G401 (cell line): ENCODE results near the gene GGTLC2. TPM values are rescaled to one million over a fixed set of nuclear protein-coding genes. Genes with fewer than 3 reads are reported as not detected.
A peak's percentile ranks its signal among the peaks of the same experiment; 100 is the strongest.
"Not testable (repeated sequence)": the region's sequence is repeated elsewhere in the genome, so short reads cannot be mapped to it uniquely, and the experiment has no call there.

Source experiments
- DNase-seq: peaks from one replicate; pipeline ENCODE4 v3.0.0-alpha.2; 2015; ENCODE audit warnings: low spot score
- in situ Hi-C: cut with HindIII; loops from 2 replicates; pipeline ENCODE4 v1.10.0; 2016; ENCODE audit warnings: low sequenced_read_pairs, mixed read lengths
- total RNA-seq: library from RNA; depleted of rRNA; stranded (reverse); fragments of >200 nt; shearing (Covaris generic); gene quantifications from 2 replicates; pipeline ENCODE4 v1.2.3, GENCODE V29; 2014

Gene GGTLC2
- total RNA-seq, 1 experiment from 2014 or later: not detected

DNA sequence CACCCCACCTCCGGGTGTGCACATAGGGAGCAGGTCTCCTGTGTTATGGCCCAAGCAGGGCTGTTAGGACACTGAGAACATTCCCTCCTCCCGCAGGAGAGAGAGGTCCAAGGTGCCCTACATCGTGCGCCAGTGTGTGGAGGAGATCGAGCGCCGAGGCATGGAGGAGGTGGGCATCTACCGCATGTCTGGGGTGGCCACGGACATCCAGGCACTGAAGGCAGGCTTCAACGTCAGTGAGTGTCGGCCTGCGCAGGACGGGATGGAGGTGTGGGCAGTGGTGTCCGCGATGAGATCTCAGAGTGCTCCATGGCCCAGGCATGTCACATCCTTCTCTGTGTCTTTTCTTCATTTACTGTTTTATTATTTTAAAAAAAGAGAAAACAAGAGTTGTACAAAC lies 12.2 kb upstream of the GGTLC2 start:
- in situ Hi-C loops, DNase-seq: not testable (repeated sequence)

DNA sequence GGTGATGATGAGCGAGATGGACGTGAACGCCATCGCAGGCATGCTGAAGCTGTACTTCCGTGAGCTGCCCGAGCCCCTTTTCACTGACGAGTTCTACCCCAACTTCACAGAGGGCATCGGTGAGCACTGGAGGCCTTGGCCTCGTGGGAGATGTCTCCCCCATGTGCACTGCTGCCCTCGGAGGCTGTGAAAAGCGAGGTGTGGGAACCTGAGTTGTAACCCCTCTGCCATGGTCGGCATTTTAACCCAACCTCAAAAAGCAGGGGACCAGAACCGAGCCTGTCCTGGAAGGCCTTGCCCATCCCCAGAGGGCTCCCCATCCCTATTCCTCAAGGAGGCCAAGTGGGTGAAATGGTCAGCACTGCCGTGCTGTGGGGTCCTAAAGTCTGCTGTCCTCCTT lies 10.9 kb upstream of the GGTLC2 start:
- DNase-seq, in situ Hi-C loops: not testable (repeated sequence)

DNA sequence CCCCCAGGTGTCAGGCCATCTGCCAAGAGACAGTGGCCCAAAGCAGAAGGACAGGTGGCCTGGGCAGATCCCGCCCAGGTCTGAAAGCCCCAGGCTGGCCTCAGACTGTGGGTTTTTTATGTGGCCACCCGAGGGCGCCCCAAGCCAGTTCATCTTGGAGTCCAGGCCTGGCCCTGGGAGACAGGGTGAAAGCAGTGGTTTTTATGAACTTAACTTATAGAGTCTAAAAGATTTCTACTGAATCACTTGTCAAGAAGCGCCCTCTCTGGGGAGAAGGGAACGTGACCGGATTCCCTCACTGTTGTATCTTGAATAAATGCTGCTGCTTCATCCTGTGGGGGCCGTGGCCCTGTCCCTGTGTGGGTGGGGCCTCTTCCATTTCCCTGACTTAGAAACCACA lies 8.2 kb upstream of the GGTLC2 start:
- in situ Hi-C loops: not testable (repeated sequence)
- DNase-seq: peak; percentile 9

DNA sequence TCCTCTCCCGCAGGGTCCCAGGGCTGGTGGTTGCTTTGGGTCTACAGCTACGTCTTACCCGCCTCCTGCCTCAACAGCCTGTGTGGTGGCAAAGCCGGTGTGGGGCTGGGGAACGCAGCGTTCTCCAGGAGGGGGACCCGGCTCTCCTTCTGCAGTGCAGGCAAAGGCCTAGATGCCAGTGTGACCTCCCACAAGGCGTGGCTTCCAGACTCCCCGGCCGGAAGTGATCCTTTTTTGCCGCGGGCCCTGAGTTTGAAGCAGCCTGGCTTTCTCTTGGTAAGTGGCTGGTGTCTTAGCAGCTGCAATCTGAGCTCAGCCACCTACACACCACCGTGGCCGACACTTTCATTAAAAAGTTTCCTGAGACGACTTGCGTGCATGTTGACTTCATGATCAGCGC lies 6.1 kb upstream of the GGTLC2 start:
- DNase-seq: peak; percentile 19
- in situ Hi-C loops: not testable (repeated sequence)

DNA sequence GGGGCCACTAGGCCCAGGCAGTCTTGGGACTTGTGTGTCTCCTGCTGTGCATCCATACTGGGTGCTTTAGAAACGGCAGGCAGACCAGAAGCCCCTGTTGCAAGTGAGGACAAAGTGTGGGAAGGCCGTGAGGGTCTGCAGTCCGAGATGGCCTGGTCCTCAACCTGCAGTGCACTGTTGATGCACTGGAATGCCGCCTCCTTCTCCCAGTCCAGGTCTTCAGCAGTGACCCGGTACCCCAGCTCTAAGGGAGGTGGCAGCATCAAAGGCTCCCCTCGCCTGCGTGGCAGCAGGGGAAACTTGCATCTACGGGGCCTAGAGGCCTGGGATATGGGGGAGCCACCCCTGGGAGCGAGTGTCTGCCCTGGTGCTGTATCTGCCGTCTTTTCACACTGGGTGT lies 2.2 kb upstream of the GGTLC2 start:
- in situ Hi-C loops, DNase-seq: not testable (repeated sequence)

DNA sequence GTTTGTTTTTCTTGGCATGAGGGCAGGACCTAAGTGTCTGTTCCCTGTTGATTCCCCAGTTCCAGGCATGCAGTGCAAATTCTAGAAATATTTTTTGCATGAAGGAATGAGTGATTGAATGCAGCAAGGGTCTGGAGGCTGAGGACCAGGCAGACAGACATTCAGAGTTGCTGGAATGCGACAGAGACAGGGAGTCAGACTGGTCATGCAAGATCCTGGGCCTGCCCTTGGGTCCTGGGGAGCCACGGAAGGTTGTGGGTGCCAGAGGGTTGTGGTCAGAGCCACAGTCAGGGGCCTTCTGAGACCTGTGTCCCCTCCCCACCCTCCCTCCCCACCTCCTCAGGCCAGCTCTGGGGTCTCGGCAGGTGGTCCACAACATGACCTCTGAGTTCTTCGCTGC lies 1.6 kb downstream of the GGTLC2 start:
- in situ Hi-C loops, DNase-seq: not testable (repeated sequence)

DNA sequence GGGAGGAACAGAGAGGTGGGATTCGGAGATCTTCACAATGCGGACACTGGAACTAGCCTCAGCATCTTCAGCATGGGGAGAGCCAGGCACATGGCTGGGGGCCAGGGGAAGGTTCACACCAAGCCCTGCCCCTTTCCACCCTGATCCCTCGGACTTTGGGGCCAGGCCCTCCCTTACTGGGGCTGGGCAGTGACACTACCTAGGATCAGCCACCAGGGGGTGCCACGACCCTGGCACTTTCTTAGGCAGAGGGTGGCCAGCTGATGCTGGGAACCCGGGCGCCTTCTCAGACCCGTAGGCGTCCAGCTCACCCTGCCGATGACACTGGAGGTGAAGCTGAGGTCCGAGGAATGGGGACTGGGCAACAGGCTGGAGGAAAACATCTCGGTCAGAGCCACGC lies 3.5 kb downstream of the GGTLC2 start:
- DNase-seq, in situ Hi-C loops: not testable (repeated sequence)

DNA sequence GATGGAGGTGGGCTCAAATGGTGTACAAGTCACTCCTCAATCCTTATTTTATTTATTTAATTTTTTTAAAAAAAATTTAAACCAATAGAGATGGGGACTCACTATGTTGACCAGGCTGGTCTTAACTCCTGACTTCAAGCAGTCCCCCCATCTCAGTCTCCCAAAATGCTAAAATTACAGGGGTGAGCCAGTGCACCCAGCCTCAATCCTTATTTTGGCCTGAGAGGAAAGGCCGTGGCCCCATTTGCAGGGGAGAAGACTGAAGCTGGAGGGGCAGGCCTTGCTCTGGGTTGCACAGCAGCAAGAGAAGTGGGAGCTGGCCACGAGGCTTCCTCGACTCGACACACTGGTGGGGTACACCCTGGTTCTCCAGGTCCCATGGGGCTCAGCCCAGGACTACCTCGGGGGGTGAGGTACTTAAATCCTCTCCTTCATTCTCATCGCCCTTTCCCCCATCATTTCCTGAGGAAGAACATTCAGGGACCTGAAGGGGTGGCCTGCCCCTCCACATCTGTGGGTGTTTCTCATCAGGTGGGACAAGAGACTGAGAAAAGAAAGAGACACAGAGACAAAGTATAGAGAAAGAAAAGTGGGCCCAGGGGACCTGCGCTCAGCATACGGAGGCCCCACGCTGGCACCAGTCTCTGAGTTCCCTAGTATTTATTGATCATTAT lies 4.6 kb downstream of the GGTLC2 start:
- in situ Hi-C loops, DNase-seq: not testable (repeated sequence)

DNA sequence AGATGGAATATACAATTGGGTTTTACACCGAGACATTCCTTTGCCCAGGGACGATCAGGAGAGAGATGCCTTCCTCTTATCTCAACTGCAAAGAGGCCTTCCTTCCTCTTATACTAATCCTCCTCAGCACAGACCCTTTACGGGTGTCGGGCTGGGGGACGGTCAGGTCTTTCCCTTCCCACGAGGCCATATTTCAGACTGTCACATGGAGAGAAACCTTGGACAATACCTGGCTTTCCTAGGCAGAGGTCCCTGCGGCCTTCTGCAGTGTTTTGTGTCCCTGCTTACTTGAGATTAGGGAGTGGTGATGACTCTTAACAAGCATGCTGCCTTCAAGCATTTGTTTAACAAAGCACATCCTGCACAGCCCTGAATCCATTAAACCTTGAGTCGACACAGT lies 5.3 kb downstream of the GGTLC2 start:
- in situ Hi-C loops, DNase-seq: not testable (repeated sequence)

DNA sequence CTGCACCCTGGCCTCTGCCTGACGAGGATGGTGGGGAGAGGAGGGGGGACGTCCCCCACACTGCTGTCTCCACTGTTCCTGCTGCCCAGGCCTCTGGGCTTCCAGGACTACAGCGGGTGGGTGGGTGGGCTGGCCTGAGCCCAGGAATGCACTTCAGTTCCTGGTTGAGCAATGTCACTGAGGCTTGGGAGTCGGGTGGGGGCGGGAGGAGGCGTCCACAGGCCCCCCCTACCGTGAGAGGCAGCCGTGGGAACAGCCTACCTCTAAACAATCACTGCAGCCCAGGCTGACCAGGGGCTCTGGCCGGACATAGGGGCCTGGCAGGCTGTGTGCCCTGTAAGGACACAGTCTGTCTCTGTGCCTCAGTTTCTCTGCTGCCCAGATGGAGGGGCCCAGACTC lies 6.0 kb downstream of the GGTLC2 start:
- DNase-seq, in situ Hi-C loops: not testable (repeated sequence)

DNA sequence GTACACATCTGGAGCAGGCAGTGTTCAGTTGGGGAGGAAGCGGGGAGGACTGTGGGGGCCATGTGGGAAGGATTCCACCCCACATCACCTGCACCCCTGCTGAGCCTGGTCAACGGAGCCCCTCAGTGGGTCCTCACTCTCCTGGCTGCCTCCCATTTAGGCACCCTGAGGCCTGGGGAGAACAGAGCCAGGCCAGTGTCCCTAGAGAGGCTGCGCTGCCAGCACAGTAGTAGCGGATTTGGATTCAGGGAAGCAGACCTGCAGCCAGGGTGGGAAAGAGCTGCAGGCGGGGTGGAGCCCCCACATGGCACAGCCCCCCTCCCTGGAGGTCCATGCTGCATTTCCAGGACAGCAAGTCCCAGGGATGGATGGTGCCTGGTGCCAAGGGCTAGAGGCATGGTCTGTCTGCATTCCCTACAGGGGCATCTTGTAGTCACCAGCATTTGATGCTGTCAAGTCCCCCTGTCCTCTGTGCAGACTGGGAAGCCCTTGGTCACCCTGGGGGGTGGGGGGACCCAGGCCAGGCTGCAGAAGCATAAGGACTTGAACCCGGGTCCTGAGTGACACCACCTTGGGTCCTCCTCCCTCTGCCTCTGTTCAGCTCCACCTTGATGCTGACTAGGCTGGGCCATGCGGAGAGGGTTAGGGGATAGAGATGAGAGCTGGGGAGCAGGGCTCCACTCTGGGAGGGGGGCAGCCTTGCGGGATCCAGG lies 6.5 kb downstream of the GGTLC2 start:
- in situ Hi-C loops, DNase-seq: not testable (repeated sequence)

DNA sequence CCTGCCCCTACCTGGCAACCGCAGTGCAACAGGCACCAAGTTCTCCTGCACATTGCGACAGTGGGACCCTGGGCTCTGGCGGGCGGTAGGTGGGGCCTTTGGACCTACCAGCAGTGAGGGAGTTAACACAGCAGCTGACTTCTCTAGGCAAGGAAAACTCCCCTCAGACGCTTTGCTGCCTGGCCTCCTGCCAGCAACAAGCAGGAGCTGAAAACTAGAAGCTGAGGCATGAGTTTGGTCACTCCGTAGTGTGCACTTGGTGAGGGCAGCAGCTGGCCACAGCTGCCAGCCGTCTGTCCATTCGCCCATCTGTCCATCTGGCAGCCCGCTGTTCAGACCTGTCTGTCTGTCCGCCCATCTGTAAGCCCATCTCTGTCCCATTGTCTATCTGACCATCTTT lies 7.2 kb downstream of the GGTLC2 start:
- in situ Hi-C loops, DNase-seq: not testable (repeated sequence)

DNA sequence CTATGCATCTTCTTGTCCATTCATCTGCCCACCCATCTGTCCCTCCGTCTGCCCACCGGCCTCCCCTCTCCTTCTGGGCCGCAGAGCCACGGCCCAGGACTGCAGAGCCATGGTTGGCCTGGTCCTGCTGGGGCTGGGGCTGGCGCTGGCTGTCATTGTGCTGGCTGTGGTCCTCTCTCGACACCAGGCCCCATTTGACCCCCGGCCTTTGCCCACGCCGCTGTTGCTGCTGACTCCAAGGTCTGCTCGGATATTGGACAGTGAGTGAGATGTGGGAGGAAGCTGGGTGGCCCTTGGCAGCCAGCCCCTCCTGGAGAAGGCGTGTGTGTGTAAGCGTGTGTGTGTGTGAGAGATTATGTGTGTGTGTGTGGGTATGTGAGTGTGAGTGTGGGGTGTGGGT lies 7.7 kb downstream of the GGTLC2 start:
- in situ Hi-C loops: not testable (repeated sequence)

DNA sequence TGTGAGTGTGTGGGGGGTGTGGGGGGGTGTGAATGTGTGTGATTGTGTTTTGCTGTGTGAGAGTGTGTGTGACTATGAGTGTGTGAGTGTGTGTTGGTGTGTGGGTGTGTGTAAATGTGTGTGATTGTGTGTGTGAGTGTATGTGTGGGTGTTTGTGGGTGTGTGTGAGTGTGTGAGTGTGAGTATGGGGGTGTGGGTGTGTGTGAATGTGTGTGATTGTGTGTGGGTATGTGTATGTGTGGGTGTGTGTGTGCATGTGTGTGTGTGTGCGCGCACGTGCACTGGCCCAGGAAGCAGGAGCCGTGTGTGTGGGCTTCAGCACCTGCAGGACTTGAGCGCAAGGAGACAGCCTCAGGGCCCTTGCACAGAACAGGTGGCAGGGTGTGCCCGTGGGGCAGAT lies 8.2 kb downstream of the GGTLC2 start:
- DNase-seq, in situ Hi-C loops: not testable (repeated sequence)

More for the DNA sequence above, 7.7 kb downstream of the GGTLC2 start:
- DNase-seq: not testable (repeated sequence)

DNA sequence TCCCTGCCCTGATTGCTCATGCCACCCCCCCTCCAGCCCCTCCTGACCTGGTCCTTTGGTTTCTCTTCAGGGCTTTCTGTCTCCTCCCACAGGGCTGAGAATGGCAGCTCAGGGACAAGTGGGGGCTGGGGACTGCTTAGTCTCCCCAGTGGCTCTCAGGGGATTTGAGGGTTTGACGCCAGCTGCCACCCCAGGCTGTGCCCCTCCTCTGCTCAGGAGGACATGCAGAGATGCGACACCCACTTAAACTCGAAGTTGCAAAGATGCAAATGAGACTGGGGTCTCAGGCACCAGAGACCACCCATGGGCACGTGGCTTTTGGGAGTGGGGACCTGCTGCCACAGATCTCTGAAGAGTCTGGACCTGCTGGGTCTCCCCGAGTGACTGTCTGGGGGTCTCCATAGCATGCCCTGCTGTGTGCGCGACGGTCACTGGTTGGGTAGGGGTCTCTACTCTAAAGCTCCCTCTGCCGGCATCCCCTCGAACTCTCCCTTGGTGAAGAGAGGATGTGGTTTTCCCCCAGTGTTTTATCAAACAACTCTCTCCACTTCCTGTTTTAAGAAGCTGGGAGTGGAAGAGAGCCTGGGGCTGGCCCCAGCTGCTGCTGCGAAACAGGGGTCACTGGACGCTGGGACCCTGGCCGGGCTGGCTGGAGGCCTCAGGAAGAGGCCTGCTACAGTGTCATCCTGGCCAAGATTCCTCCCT lies 9.4 kb downstream of the GGTLC2 start:
- DNase-seq, in situ Hi-C loops: not testable (repeated sequence)

DNA sequence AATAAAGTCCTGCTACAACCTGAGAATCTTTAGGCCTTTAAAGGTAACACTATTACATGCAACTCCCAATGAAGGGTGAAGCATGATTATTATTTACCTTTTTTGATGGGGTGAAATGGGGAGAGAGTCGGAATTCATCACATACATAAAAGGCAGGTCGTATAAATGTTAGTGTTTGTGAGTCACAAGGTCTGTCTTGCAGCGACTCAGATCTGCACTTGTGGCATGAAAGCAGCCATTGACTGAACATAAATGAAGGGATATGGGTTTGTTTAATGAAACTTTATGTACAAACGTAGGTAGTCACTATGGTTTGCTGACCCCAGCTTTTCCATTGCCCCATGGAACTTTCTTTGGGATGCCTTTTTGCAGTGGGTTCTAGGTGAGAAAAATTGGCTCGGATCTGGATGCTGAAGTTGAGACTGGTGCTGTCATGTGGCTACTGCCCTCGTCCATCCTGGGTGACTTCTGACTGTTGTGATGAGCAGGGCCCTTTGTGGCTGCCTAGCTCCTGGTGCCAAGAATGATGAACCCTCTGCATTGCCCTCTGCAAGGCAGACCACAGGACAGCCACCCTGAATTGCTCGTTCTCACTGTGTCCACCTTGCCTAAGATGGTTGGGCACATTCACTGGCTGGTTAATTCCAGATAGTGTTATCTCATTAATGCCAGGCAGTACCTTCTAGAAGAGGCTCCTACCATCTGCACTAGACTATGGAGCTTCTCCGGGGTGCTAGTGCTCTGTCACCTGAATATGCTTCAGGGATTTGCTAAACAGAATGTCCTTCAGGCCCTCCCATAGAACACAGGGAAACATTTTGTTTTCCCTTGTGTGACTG lies 11.3 kb downstream of the GGTLC2 start:
- DNase-seq: no peak
- in situ Hi-C loops: no loop called here

DNA sequence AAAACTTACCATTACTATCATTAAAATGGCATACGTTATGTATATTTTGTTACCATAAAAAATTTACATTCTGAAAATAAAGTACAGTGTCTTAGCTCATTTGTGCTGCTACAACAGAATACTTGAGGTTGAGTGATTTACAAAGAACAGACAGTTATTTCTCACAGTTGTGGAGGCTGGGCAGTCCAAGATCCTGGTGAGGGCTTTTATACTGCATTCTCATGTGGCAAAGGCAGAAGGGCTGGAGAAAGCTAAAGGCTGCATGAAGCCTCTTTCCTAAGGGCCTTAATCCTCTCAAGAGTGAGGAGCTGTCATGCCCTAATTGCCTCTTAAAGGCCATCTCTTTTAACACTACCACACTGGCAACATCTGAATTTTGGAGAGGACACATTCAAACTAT lies 13.3 kb downstream of the GGTLC2 start:
- in situ Hi-C loops: no loop called here
- no peak for DNase-seq

DNA sequence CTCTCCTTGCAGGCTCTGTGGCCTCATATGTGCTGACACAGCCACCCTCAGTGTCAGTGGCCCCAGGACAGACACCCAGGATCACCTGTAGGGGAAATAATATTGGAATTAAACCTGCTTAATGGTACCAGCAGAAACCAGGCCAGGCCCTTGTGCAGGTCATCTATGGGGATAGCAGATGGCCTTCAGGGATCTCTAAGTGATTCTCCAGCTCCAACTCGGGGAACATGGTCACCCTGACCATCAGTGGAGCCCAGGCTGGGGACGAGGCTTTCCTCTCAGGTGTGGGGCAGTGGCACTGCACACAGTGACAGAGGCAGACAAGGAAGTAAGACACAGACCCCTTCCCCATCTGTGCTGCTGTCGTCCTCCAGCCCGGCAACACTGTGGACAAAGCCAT lies 16.9 kb downstream of the GGTLC2 start:
- no peak for DNase-seq
- in situ Hi-C loops: no loop called here

DNA sequence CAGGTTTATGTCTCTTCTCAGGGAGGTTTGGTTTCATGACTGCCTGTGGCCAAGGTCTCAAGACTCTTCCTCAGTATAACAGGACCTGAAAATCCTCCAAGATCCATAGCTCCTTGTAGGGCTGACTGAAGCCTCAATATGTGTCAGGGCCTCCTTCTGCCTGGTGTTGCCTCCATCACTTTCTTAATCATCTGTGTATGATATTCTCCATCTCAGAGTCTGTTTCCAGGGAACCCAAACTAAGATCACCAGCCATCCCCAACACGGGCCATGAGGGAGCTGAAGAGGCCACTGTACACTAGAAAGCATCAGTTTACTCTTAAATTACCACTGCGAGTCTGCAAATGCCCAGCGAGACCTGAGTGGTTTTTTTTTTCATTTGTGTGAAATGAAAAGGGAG lies 17.7 kb downstream of the GGTLC2 start:
- DNase-seq: no peak
- in situ Hi-C loops: no loop called here
